GM19023 (cell line): ENCODE results near the gene MARCHF3.
A peak's percentile ranks its signal among the peaks of the same experiment; 100 is the strongest.
"Not testable (repeated sequence)": the region's sequence is repeated elsewhere in the genome, so short reads cannot be mapped to it uniquely, and the experiment has no call there.

ENCODE experiments used
- ATAC-seq: cut with Tn5 transposase; IDR thresholded peaks from one replicate; pipeline ENCODE4 v1.9.1; 2021; ENCODE audit warnings: mild to moderate bottlenecking, moderate library complexity; ENCODE audit not compliant: unreplicated experiment

The MARCHF3 gene

GRCh38 chr5:127030259-127031146 lies at the start of gene MARCHF3:
Gene MARCHF3 (minus strand): TSS chr5:127030558. CDS start chr5:126918171, 112,387 bp downstream.
- peak; percentile 95 for ATAC-seq

GRCh38 chr5:127079994-127080491 lies 49.7 kb upstream of the MARCHF3 start:
- ATAC-seq: no peak

GRCh38 chr5:127077366-127077765 lies 47.0 kb upstream of the MARCHF3 start:
- no peak for ATAC-seq

- no peak for ATAC-seq
These were observed 46.2 kb upstream of the MARCHF3 start for GRCh38 chr5:127076315-127077129.

- ATAC-seq: no peak
These were observed 44.1 kb upstream of the MARCHF3 start for GRCh38 chr5:127074466-127074865.

- ATAC-seq: peak; percentile 100
These were observed 42.8 kb upstream of the MARCHF3 start, which contains the start of gene C5orf63 for GRCh38 chr5:127072861-127073846. Gene C5orf63 (minus strand): TSS chr5:127073502. CDS start chr5:127058995, 14,507 bp downstream.

- no peak for ATAC-seq
These were observed 39.9 kb upstream of the MARCHF3 start for GRCh38 chr5:127070243-127070642.

GRCh38 chr5:127068493-127069214 lies 38.3 kb upstream of the MARCHF3 start:
- ATAC-seq: no peak

GRCh38 chr5:127066721-127067120 lies 36.4 kb upstream of the MARCHF3 start:
- ATAC-seq: no peak

GRCh38 chr5:127064253-127064840 lies 34.0 kb upstream of the MARCHF3 start:
- ATAC-seq: no peak

- no peak for ATAC-seq
These were observed 33.0 kb upstream of the MARCHF3 start for GRCh38 chr5:127063257-127063913.

GRCh38 chr5:127061956-127062355 lies 31.6 kb upstream of the MARCHF3 start:
- ATAC-seq: no peak

GRCh38 chr5:127061537-127061936 lies 31.2 kb upstream of the MARCHF3 start:
- no peak for ATAC-seq

- no peak for ATAC-seq
These were observed 30.2 kb upstream of the MARCHF3 start for GRCh38 chr5:127060470-127060985.

- ATAC-seq: no peak
These were observed 26.5 kb upstream of the MARCHF3 start for GRCh38 chr5:127056896-127057295.

- no peak for ATAC-seq
These were observed 25.7 kb upstream of the MARCHF3 start for GRCh38 chr5:127055880-127056653.

GRCh38 chr5:127053551-127053950 lies 23.2 kb upstream of the MARCHF3 start:
- not testable (repeated sequence) for ATAC-seq

GRCh38 chr5:127053049-127053448 lies 22.7 kb upstream of the MARCHF3 start:
- ATAC-seq: no peak
